HL-60 (cell line): ENCODE results near the gene FAM107B.

Experiments
- DNase-seq, 2 experiments: peaks; one replicate each; pipeline ENCODE4 v3.0.0-alpha.2; 2010 to 2020; ENCODE audit warnings: low read depth in 1 of 2, low spot score in 1 of 2
- H3K27ac ChIP-seq: fragments of 250-450 bp; sonication (Bioruptor Pico); replicated peaks from 2 replicates; pipeline ENCODE4 v1.5.1; 2020; ENCODE audit warnings: mild to moderate bottlenecking, moderate library complexity
- H3K27me3 ChIP-seq: fragments of 250-450 bp; sonication (Bioruptor Pico); 2 replicates; pipeline ENCODE4 v1.5.1; 2021; ENCODE audit warnings: mild to moderate bottlenecking, moderate library complexity; ENCODE audit not compliant: insufficient read depth, poor library complexity, severe bottlenecking
- H3K4me3 ChIP-seq: replicated peaks from 2 replicates; pipeline ENCODE4 v1.5.1; 2011; ENCODE audit warnings: mild to moderate bottlenecking, control low read depth, low read length; ENCODE audit not compliant: insufficient read depth
- CTCF ChIP-seq: IDR thresholded peaks from one replicate; pipeline ENCODE4 v1.5.1; 2011; ENCODE audit warnings: low read length, control low read depth, inconsistent platforms; ENCODE audit not compliant: insufficient read depth
- GABPA ChIP-seq: IDR thresholded peaks from 2 replicates; pipeline ENCODE4 v1.6.1; 2012; ENCODE audit warnings: low read depth
- POLR2AphosphoS5 ChIP-seq: IDR thresholded peaks from 2 replicates; pipeline ENCODE4 v1.6.1; 2012; ENCODE audit warnings: low read depth
- REST ChIP-seq: IDR thresholded peaks from 2 replicates; pipeline ENCODE4 v1.6.1; 2012; ENCODE audit warnings: low read depth; ENCODE audit not compliant: insufficient replicate concordance
- SPI1 ChIP-seq: IDR thresholded peaks from 2 replicates; pipeline ENCODE4 v1.6.1; 2012; ENCODE audit warnings: low read depth, mild to moderate bottlenecking, borderline replicate concordance

The FAM107B gene

DNA sequence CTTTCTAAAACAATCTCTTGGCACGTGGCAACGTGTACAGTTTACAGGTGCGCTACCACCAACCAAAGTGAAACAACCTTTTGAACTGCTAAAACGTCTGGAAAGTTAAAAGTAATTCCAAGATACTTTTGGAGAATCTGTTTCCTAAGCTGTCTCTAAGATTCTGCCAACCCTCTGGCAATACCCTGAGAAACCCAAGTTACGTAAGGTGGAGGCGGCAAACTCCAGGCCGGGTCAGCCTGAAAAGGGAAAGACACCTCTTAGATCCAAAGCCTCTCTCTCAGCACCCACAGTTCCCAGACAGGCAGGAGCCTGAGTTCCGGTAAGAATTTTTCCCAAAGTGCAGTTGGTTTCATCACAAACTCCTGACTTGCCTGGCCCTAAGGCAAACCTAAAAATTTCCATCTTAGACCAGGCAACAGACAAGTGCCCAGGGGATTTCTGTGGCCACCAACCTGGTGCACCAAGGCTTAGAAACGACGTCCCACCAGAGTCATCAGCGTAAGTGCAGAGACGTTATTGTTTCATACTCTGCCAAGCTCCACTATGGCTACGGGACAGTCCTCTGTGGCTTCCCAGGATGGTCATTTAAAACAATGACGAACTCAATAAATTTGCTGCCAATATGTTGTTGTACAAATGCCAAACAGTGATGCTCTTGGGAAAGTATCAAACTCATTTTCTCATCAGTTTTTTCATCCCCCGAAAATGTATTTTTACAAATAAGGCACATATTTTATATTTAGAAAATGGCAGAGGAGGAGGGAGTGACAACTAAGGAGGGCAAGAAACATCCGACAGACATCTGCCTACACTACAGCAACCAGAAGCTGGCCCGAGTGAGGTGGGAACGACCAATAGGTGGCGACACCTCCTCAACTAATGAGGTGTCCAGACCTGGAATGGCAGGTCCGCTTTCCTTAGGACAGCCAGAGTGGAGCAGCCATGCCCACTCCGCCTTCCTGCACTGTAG is 238.2 kb downstream of the FAM107B start:
- no peak for DNase-seq
- Histone ChIP-seq H3K27me3 (no peaks in the 10 kb centered on the region), H3K27ac (no peak overlapping the region), H3K4me3 (no peak overlapping the region)
- TF ChIP-seq REST (no peak), SPI1 (no peak), GABPA (no peak), CTCF (no peak), POLR2AphosphoS5 (no peak)

DNA sequence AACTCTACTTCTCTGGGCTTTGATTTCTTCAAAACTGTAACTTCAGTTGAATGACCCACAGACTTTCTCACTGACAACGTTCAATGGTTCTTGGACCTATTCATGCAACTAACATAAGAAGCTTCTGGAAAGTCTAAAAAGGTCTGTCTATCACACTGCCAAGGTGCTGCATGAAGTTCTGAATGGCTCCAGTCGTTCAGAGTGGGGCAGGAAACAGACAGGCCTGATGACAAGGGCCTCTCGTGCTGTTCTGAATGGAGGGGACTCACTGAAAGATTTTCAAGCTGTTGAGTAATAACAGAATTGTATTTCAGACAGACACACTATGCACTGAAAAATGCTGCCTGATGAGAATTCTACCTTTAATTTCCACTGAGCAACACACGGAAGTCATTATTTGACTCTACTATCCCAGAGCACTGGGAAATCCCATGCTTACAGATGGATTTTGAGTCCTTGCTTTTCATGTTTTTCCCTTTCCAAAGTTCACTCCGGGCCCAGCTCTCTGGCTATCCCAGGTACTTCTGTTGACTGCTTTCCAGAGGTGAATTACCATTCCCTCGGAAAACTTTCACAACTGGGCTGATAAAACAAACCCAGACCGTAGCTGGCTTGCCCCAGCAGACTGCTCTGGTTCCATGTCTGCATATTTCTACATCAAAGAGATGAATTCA is 239.1 kb downstream of the FAM107B start:
- TF ChIP-seq CTCF (no peak), POLR2AphosphoS5 (no peak), SPI1 (no peak), GABPA (no peak), REST (no peak)
- no peak for DNase-seq
- H3K27ac ChIP-seq: no peak overlapping the region
- H3K4me3 ChIP-seq: no peak overlapping the region
- H3K27me3 ChIP-seq: no peaks in the 10 kb centered on the region

- Histone ChIP-seq H3K27me3 (no peaks in the 10 kb centered on the region), H3K4me3 (no peak overlapping the region), H3K27ac (no peak overlapping the region)
- TF ChIP-seq SPI1 (no peak), GABPA (no peak), CTCF (no peak), POLR2AphosphoS5 (no peak), REST (no peak)
- DNase-seq: no peak
These were observed 240.5 kb downstream of the FAM107B start for GRCh38 chr10:14534152-14534551.
